HEK293T (cell line): Measurements from ENCODE around the gene RINL.
"Not testable (repeated sequence)": the region's sequence is repeated elsewhere in the genome, so short reads cannot be mapped to it uniquely, and the experiment has no call there.

Source experiments
- CTCF ChIA-PET: fragments of 350-600 bp; formaldehyde crosslinking; extraction: SDS; loops from one replicate; lab custom pipeline; 2021; ENCODE audit warnings: antibody characterized with exemption, inconsistent platforms; lab: Yijun Ruan, JAX
- POLR2A ChIA-PET: fragments of 350-600 bp; formaldehyde crosslinking; extraction: SDS; loops from one replicate; lab custom pipeline; 2020; ENCODE audit warnings: antibody characterized with exemption, inconsistent platforms; lab: Yijun Ruan, JAX
- DNase-seq: peaks from one replicate; pipeline ENCODE4 v3.0.0; 2012; ENCODE audit warnings: mixed read lengths; ENCODE audit errors: extremely low spot score
- ARNT ChIP-seq: fragments of 450-650 bp; IDR thresholded peaks from 2 replicates; pipeline ENCODE4 v1.6.1; 2017; ENCODE audit warnings: mild to moderate bottlenecking
- BHLHE40 ChIP-seq: fragments of 450-650 bp; IDR thresholded peaks from 2 replicates; pipeline ENCODE4 v1.6.1; 2016; ENCODE audit warnings: mild to moderate bottlenecking, moderate library complexity, borderline replicate concordance
- CTBP1 ChIP-seq: fragments of 450-650 bp; IDR thresholded peaks from 2 replicates; pipeline ENCODE4 v1.6.1; 2016; ENCODE audit warnings: borderline replicate concordance
- ELF4 ChIP-seq: fragments of 450-650 bp; IDR thresholded peaks from 2 replicates; pipeline ENCODE4 v1.6.1; 2017; ENCODE audit warnings: antibody characterized with exemption
- FOXA1 ChIP-seq: fragments of 450-650 bp; IDR thresholded peaks from 2 replicates; pipeline ENCODE4 v1.6.1; 2016; ENCODE audit warnings: mild to moderate bottlenecking
- FOXK2 ChIP-seq: fragments of 450-650 bp; IDR thresholded peaks from 2 replicates; pipeline ENCODE4 v1.6.1; 2016; ENCODE audit warnings: mild to moderate bottlenecking
- FOXM1 ChIP-seq: fragments of 450-650 bp; IDR thresholded peaks from 2 replicates; pipeline ENCODE4 v1.6.1; 2017; ENCODE audit warnings: mild to moderate bottlenecking, borderline replicate concordance
- HDGF ChIP-seq: fragments of 450-650 bp; IDR thresholded peaks from 2 replicates; pipeline ENCODE4 v1.6.1; 2017; ENCODE audit warnings: antibody characterized with exemption, borderline replicate concordance
- L3MBTL2 ChIP-seq: fragments of 450-650 bp; conservative IDR thresholded peaks from 2 replicates; pipeline ENCODE4 v1.6.1; 2016; ENCODE audit warnings: mild to moderate bottlenecking
- LEF1 ChIP-seq: fragments of 450-650 bp; IDR thresholded peaks from 2 replicates; pipeline ENCODE4 v1.6.1; 2017; ENCODE audit warnings: mild to moderate bottlenecking, borderline replicate concordance
- NFRKB ChIP-seq: fragments of 450-650 bp; IDR thresholded peaks from 2 replicates; pipeline ENCODE4 v1.6.1; 2016; ENCODE audit warnings: mild to moderate bottlenecking, moderate library complexity
- SP1 ChIP-seq: fragments of 450-650 bp; IDR thresholded peaks from 2 replicates; pipeline ENCODE4 v1.6.1; 2017
- SUZ12 ChIP-seq: fragments of 450-650 bp; IDR thresholded peaks from 2 replicates; pipeline ENCODE4 v1.6.1; 2016; ENCODE audit warnings: mild to moderate bottlenecking
- TARDBP ChIP-seq: fragments of 450-650 bp; IDR thresholded peaks from 2 replicates; pipeline ENCODE4 v1.6.1; 2016
- ZNF384 ChIP-seq: fragments of 450-650 bp; IDR thresholded peaks from 2 replicates; pipeline ENCODE4 v1.6.1; 2016
- TF ChIP-seq, protein P1 (sequence below): fragments of 450-650 bp; IDR thresholded peaks from 2 replicates; pipeline ENCODE4 v1.6.1; 2016

The RINL gene

DNA sequence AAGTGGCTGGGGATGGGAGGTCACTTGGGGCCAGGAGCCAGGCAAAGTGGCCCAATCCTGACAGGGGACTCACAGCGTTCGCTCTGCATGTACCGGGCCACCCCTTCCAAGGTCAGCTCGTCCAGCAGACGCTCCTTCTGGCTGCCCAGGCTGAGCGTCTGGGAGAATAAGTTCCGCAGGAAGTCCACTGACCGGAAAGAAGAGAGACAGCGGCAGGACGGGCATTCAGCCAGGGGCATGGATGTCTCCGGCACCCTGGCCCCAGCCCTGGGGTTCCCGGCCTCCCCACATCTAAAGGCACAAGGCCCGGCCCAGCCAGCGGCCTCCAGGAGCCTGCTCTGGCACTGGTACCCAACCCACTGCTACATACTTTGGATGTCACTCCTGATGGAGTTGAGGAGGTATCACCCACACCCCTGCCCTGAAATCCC is 15.3 kb upstream of the RINL start:
- TF ChIP-seq FOXM1 (no peak), SUZ12 (no peak), NFRKB (no peak), CTBP1 (no peak), HDGF (no peak), ZNF384 (no peak), FOXA1 (no peak), ELF4 (no peak), L3MBTL2 (no peak), TARDBP (no peak)
- CTCF ChIA-PET: no interaction called here
- no peak for DNase-seq
- POLR2A ChIA-PET: no interaction called here

GRCh38 chr19:38892841-38893240 is 14.8 kb upstream of the RINL start:
- DNase-seq: no peak
- TF ChIP-seq ZNF384: no peak
- TF ChIP-seq, protein P1, sequence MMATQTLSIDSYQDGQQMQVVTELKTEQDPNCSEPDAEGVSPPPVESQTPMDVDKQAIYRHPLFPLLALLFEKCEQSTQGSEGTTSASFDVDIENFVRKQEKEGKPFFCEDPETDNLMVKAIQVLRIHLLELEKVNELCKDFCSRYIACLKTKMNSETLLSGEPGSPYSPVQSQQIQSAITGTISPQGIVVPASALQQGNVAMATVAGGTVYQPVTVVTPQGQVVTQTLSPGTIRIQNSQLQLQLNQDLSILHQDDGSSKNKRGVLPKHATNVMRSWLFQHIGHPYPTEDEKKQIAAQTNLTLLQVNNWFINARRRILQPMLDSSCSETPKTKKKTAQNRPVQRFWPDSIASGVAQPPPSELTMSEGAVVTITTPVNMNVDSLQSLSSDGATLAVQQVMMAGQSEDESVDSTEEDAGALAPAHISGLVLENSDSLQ: no peak
- POLR2A ChIA-PET: no interaction called here
- CTCF ChIA-PET: no interaction called here

- no peak for DNase-seq
- ChIA-PET POLR2A (no interaction called here), CTCF (no interaction called here)
- TF ChIP-seq TARDBP (no peak), BHLHE40 (no peak), HDGF (no peak), NFRKB (no peak), FOXM1 (no peak), ZNF384 (no peak)
Observed at GRCh38 chr19:38891771-38892170, 13.7 kb upstream of the RINL start.

DNA sequence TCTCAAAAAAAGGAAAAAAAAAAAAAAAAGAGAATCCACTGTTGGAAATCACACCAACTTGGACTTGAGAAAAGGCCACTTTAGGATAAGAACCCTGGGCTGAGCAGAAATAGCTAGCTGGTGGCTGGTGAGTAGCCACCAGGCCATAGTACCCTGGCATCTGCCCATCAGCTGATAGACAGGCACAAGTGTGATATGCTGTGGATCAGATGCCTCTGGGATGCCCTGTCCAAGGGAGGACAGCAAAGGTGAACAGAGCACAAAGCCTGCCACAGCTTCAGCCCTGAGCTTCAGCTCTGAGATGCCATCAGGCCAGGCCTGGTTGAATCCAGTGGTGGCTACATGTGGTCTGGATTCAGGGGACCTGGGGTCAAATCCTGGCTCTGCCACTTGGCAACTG is 12.6 kb upstream of the RINL start:
- TF ChIP-seq NFRKB (no peak), TARDBP (no peak), LEF1 (no peak), FOXK2 (no peak), FOXM1 (no peak), SP1 (no peak), ELF4 (no peak), L3MBTL2 (no peak), HDGF (no peak), BHLHE40 (no peak), SUZ12 (no peak), CTBP1 (no peak), ARNT (no peak)
- TF ChIP-seq, protein P1: no peak
- POLR2A ChIA-PET: no interaction called here
- CTCF ChIA-PET: no interaction called here
- no peak for DNase-seq

- ChIA-PET CTCF (no interaction called here), POLR2A (no interaction called here)
- no peak for DNase-seq
- TF ChIP-seq BHLHE40 (no peak), SP1 (no peak), ARNT (no peak), FOXK2 (no peak), FOXA1 (no peak)
Observed at GRCh38 chr19:38889803-38890202, 11.7 kb upstream of the RINL start.

- no peak for DNase-seq
- ChIA-PET POLR2A (interaction anchor here (1.7 kb wide), 1 partner anchor 40 kb away, joined by 9 read pairs; no protein-coding TSS in a partner anchor), CTCF (interaction anchor here (1.3 kb wide), 1 partner anchor 486 kb away, joined by 3 read pairs; the partner anchor contains the start of gene FAM98C)
- TF ChIP-seq FOXA1 (no peak), SP1 (no peak), ZNF384 (no peak), BHLHE40 (no peak), NFRKB (no peak)
Observed at GRCh38 chr19:38888876-38889275, 10.8 kb upstream of the RINL start.

DNA sequence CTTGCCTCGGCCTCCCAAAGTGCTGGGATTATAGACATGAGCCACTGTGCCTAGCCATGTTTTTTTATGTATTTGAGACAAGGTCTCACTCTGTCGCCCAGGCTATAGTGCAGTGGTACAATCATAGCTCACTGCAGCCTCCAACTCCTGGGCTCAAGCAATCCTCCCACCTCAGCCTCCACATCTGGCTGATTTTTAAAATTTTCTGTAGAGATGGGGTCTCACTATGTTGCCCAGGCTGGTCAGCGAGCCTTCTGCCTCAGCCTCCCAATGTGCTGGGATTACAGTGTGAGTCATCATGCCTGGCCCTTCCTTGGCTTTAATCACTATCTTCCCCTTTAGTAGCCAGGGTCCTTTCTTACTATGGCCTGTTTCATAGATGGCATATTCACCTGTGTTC is 6.6 kb upstream of the RINL start:
- POLR2A ChIA-PET, DNase-seq, CTCF ChIA-PET: not testable (repeated sequence)

- CTCF ChIA-PET: no interaction called here
- DNase-seq: no peak
- POLR2A ChIA-PET: interaction anchor here (1.3 kb wide), 1 partner anchor 34 kb away, joined by 4 read pairs; no protein-coding TSS in a partner anchor
- TF ChIP-seq, protein P1: no peak
- TF ChIP-seq BHLHE40 (no peak), TARDBP (no peak), HDGF (no peak), ZNF384 (no peak), ELF4 (no peak), FOXK2 (no peak), LEF1 (no peak), CTBP1 (no peak), L3MBTL2 (no peak), SUZ12 (no peak), FOXA1 (no peak), FOXM1 (no peak), ARNT (no peak), SP1 (no peak), NFRKB (no peak)
Observed at GRCh38 chr19:38883286-38883685, 5.2 kb upstream of the RINL start.
